IPS-NIHi7 (cell line): ENCODE measurements around the gene C1orf21.

ENCODE experiments used
- DNase-seq: peaks from one replicate; pipeline ENCODE4 v3.0.0; 2012; ENCODE audit warnings: mixed read lengths; ENCODE audit errors: extremely low spot score

The C1orf21 gene

GRCh38 chr1:184626076-184627006, 239.5 kb downstream of the C1orf21 start:
- DNase-seq: no peak

- no peak for DNase-seq
Measured at GRCh38 chr1:184627007-184627341, 240.1 kb downstream of the C1orf21 start.

- DNase-seq: no peak
Measured at GRCh38 chr1:184629266-184629665, 242.4 kb downstream of the C1orf21 start.

GRCh38 chr1:184630679-184631060, 243.8 kb downstream of the C1orf21 start:
- no peak for DNase-seq

GRCh38 chr1:184632415-184633175, 245.8 kb downstream of the C1orf21 start:
- no peak for DNase-seq

- DNase-seq: no peak
Measured at GRCh38 chr1:184633785-184634184, 247.0 kb downstream of the C1orf21 start.

- DNase-seq: no peak
Measured at GRCh38 chr1:184634296-184634695, 247.5 kb downstream of the C1orf21 start.

GRCh38 chr1:184635347-184635979, 248.6 kb downstream of the C1orf21 start:
- no peak for DNase-seq

- DNase-seq: no peak
Measured at GRCh38 chr1:184635980-184636431, 249.2 kb downstream of the C1orf21 start.

- DNase-seq: no peak
Measured at GRCh38 chr1:184637664-184638240, 250.9 kb downstream of the C1orf21 start.

GRCh38 chr1:184639205-184639604, 252.4 kb downstream of the C1orf21 start:
- no peak for DNase-seq

- DNase-seq: no peak
Measured at GRCh38 chr1:184640505-184640904, 253.7 kb downstream of the C1orf21 start.

- no peak for DNase-seq
Measured at GRCh38 chr1:184641894-184642293, 255.1 kb downstream of the C1orf21 start.

- DNase-seq: no peak
Measured at GRCh38 chr1:184643661-184644060, 256.8 kb downstream of the C1orf21 start.

- DNase-seq: no peak
Measured at GRCh38 chr1:184644771-184645170, 257.9 kb downstream of the C1orf21 start.

GRCh38 chr1:184646178-184646701, 259.4 kb downstream of the C1orf21 start:
- no peak for DNase-seq

- no peak for DNase-seq
Measured at GRCh38 chr1:184646824-184647223, 260.0 kb downstream of the C1orf21 start.

GRCh38 chr1:184647471-184647870, 260.6 kb downstream of the C1orf21 start:
- no peak for DNase-seq

- no peak for DNase-seq
Measured at GRCh38 chr1:184648160-184648855, 261.5 kb downstream of the C1orf21 start.

- DNase-seq: no peak
Measured at GRCh38 chr1:184648856-184649201, 262.0 kb downstream of the C1orf21 start.

GRCh38 chr1:184649451-184649888, 262.6 kb downstream of the C1orf21 start:
- no peak for DNase-seq
